ENCODE data around the gene RPRD2. TPM values are rescaled to one million over a fixed set of nuclear protein-coding genes. Genes with fewer than 3 reads are reported as not detected.

Gene RPRD2
- total and polyA plus RNA-seq, 9 of the 15 experiments (the other 6 are each of a cell fraction or from before 2014, with no cell fraction given): 1.5 to 21.6 (median 7.7) TPM

GRCh38 chr1:150486966-150487762 lies 123.2 kb downstream of the RPRD2 start, which contains the start of gene TARS2 (continued):
- TF ChIP-seq FOXP4 (CRISPR knock-in tag; IDR thresholded peaks at IDR 0.05; ENCODE audit: borderline replicate concordance) (no peak), MGA (IDR thresholded peaks at IDR 0.05) (peak; percentile 81), USF1 (CRISPR knock-in tag; IDR thresholded peaks at IDR 0.05) (no peak), POLR2H (tag; IDR thresholded peaks at IDR 0.05; ENCODE audit: low read depth) (peak; percentile 82), MYC (IDR thresholded peaks at IDR 0.05; ENCODE audit: low read depth, low read length) (peak; percentile 95), MYC (CRISPR knock-in tag; IDR thresholded peaks at IDR 0.05; ENCODE audit: borderline replicate concordance, low read depth) (peak; percentile 74; the same call in 1 of the 2 replicates), ATF1 (CRISPR knock-in tag; IDR thresholded peaks at IDR 0.05) (no peak; the same call in 1 of the 2 replicates), ATF1 (tag; IDR thresholded peaks at IDR 0.05) (peak; percentile 91), NFXL1 (CRISPR knock-in tag; IDR thresholded peaks at IDR 0.05) (no peak), KDM2B (CRISPR knock-in tag; IDR thresholded peaks at IDR 0.05) (no peak), BHLHE40 (IDR thresholded peaks at IDR 0.05; ENCODE audit: low read length) (peak; percentile 45; the same call in 1 of the 2 replicates), MBD2 (IDR thresholded peaks at IDR 0.05; ENCODE audit: borderline replicate concordance, low read depth) (peak; percentile 98), ZNF644 (tag; IDR thresholded peaks at IDR 0.05; ENCODE audit: low read depth) (peak; percentile 62; the same call in 1 of the 2 replicates), MTF1 (CRISPR knock-in tag; IDR thresholded peaks at IDR 0.05; ENCODE audit: borderline replicate concordance) (no peak)
